Karpas-422 (cell line): ENCODE results near the gene HDAC9. TPM values are rescaled to one million over a fixed set of nuclear protein-coding genes. Genes with fewer than 3 reads are reported as not detected.

Source experiments
- DNase-seq: peaks from one replicate; pipeline ENCODE4 v3.0.0-alpha.2; 2015
- H2AFZ ChIP-seq: fragments of 200-600 bp; sonication (generic); 2 replicates; pipeline ENCODE4 v1.6.1; 2014; ENCODE audit warnings: antibody characterized with exemption, low read length, mixed read lengths
- H3K27ac ChIP-seq: fragments of 200-600 bp; sonication (generic); 2 replicates; pipeline ENCODE4 v1.5.1; 2014; ENCODE audit warnings: mild to moderate bottlenecking, low read length, moderate library complexity
- H3K27me3 ChIP-seq: fragments of 200-600 bp; sonication (generic); 2 replicates; pipeline ENCODE4 v1.6.1; 2014; ENCODE audit warnings: low read length, mixed read lengths
- H3K36me3 ChIP-seq: fragments of 200-600 bp; sonication (generic); 2 replicates; pipeline ENCODE4 v1.6.1; 2014; ENCODE audit warnings: low read length, mixed read lengths; ENCODE audit not compliant: insufficient read depth
- H3K4me1 ChIP-seq: fragments of 200-600 bp; sonication (generic); 2 replicates; pipeline ENCODE4 v1.6.1; 2014; ENCODE audit warnings: mild to moderate bottlenecking, low read length, mixed read lengths
- H3K4me2 ChIP-seq: fragments of 200-600 bp; sonication (generic); 2 replicates; pipeline ENCODE4 v1.6.1; 2014; ENCODE audit warnings: low read length, low read depth, mild to moderate bottlenecking; ENCODE audit not compliant: poor library complexity, severe bottlenecking
- H3K4me3 ChIP-seq: fragments of 200-600 bp; sonication (generic); 2 replicates; pipeline ENCODE4 v1.5.1; 2014; ENCODE audit warnings: mild to moderate bottlenecking, antibody characterized with exemption, low read length, mixed read lengths
- H3K79me2 ChIP-seq: fragments of 200-600 bp; sonication (generic); 2 replicates; pipeline ENCODE4 v1.6.1; 2014; ENCODE audit warnings: mild to moderate bottlenecking, low read length, mixed read lengths
- H3K9ac ChIP-seq: fragments of 200-600 bp; sonication (generic); 2 replicates; pipeline ENCODE4 v1.6.0; 2014; ENCODE audit warnings: low read length
- H3K9me2 ChIP-seq: fragments of 200-600 bp; sonication (generic), shearing (Covaris generic); replicated peaks from 2 replicates; pipeline ENCODE4 v1.6.0; 2014; ENCODE audit warnings: mild to moderate bottlenecking, low read length, moderate library complexity; ENCODE audit not compliant: insufficient read depth
- H3K9me3 ChIP-seq: fragments of 300-700, 200-600 bp; sonication (generic); 2 replicates; pipeline ENCODE4 v1.6.1; 2014; ENCODE audit warnings: low read length, mixed read lengths
- H4K20me1 ChIP-seq: fragments of 200-600 bp; sonication (generic); 2 replicates; pipeline ENCODE4 v1.6.1; 2014; ENCODE audit warnings: mild to moderate bottlenecking, antibody characterized with exemption, low read length, low read depth; ENCODE audit not compliant: insufficient read depth
- total RNA-seq: library from RNA; depleted of rRNA; stranded (reverse); fragments of >200 nt; shearing (Covaris generic); gene quantifications from 2 replicates; pipeline ENCODE4 v1.2.3, GENCODE V29; 2014; ENCODE audit warnings: low replicate concordance

The HDAC9 gene
- total RNA-seq, 1 experiment from 2014 or later, result 5.2 TPM

DNA sequence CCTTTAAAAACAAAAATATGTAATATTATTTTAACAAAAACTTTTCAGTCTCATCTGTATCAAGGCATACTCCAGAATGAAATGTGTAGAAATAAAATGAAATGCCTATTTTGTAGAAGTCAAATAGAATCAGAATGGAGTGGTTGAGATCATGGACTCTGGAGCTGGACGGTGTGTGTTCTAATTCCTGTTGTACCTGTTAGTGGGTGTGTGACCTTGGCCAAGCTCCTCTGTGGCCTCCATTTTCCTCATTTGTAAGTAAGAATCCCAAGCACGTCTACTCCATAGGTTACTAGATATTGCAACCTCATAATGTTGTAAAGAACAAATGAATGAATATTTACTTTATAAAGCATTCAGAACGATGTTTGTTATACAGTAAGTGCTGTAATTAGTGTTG is 74.9 kb downstream of the HDAC9 start:
- no peak overlapping the region for H3K27ac ChIP-seq
- no peak overlapping the region for H3K4me2 ChIP-seq
- no peaks in the 10 kb centered on the region for H3K79me2 ChIP-seq
- H3K4me3 ChIP-seq, result no peak overlapping the region
- H3K27me3 ChIP-seq, result no peaks in the 10 kb centered on the region
- H4K20me1 ChIP-seq, result no peaks in the 10 kb centered on the region
- H3K9ac ChIP-seq, result no peak overlapping the region
- no peaks in the 10 kb centered on the region for H3K9me3 ChIP-seq
- H2AFZ ChIP-seq, result no peak overlapping the region
- no peaks in the 10 kb centered on the region for H3K9me2 ChIP-seq
- DNase-seq, result no peak
- peaks cover 75% of the 10 kb centered on the region for H3K4me1 ChIP-seq
- H3K36me3 ChIP-seq, result no peaks in the 10 kb centered on the region

DNA sequence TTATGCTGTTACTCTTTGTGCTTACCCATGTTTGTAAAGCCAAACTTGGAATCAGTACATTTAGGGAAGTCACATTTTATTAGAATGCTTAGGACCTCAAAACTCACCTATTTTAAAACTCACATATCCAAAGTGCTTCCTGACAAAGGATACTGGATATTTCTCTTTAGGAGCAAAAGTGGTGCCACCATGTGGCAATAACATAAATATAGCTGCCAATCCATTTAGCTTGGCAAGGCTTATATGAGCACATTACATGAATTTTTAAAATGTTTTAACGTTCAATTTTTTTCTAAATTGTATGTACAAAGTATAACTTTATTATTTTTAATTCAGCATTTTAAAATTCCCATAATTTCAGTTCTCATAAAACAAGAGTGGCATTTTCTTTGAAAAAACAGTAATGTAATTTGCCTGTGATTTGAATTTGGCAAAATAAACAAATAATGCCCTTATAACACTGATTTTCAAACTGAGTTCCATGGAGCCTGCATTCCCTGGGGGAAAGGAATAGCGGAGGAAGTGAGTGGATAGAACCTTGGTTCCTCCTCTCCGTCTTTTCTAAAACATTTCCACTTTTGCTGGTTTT is 75.4 kb downstream of the HDAC9 start:
- H3K9ac ChIP-seq, result no peak overlapping the region
- no peaks in the 10 kb centered on the region for H3K79me2 ChIP-seq
- H3K27me3 ChIP-seq, result no peaks in the 10 kb centered on the region
- H3K4me3 ChIP-seq, result no peak overlapping the region
- no peaks in the 10 kb centered on the region for H3K9me2 ChIP-seq
- H3K27ac ChIP-seq, result no peak overlapping the region
- H3K9me3 ChIP-seq, result no peaks in the 10 kb centered on the region
- DNase-seq, result no peak
- H3K4me2 ChIP-seq, result no peak overlapping the region
- H2AFZ ChIP-seq, result no peak overlapping the region
- no peaks in the 10 kb centered on the region for H4K20me1 ChIP-seq
- H3K4me1 ChIP-seq, result peaks cover 69% of the 10 kb centered on the region
- H3K36me3 ChIP-seq, result no peaks in the 10 kb centered on the region

- Histone ChIP-seq H3K9me3 (no peaks in the 10 kb centered on the region), H3K4me3 (no peak overlapping the region), H2AFZ (no peak overlapping the region), H3K9ac (no peak overlapping the region), H4K20me1 (no peaks in the 10 kb centered on the region), H3K27ac (no peak overlapping the region), H3K36me3 (no peaks in the 10 kb centered on the region), H3K4me1 (peaks cover 58% of the 10 kb centered on the region), H3K27me3 (no peaks in the 10 kb centered on the region), H3K4me2 (no peak overlapping the region), H3K9me2 (no peaks in the 10 kb centered on the region), H3K79me2 (no peaks in the 10 kb centered on the region)
- DNase-seq, result no peak
Observed at GRCh38 chr7:18572154-18572553, 76.6 kb downstream of the HDAC9 start.

GRCh38 chr7:18572885-18573284 is 77.3 kb downstream of the HDAC9 start:
- H3K27me3 ChIP-seq, result no peaks in the 10 kb centered on the region
- peak overlapping the region; percentile 50 for H3K4me2 ChIP-seq
- H3K4me1 ChIP-seq, result peaks cover 50% of the 10 kb centered on the region
- peak overlapping the region; percentile 68; the same call in 1 of the 2 replicates for H2AFZ ChIP-seq
- H3K79me2 ChIP-seq, result no peaks in the 10 kb centered on the region
- no peaks in the 10 kb centered on the region for H3K36me3 ChIP-seq
- H3K4me3 ChIP-seq, result peak overlapping the region; percentile 5; the same call in 1 of the 2 replicates
- no peaks in the 10 kb centered on the region for H3K9me2 ChIP-seq
- H3K9me3 ChIP-seq, result no peaks in the 10 kb centered on the region
- H4K20me1 ChIP-seq, result no peaks in the 10 kb centered on the region
- H3K27ac ChIP-seq, result no peak overlapping the region
- H3K9ac ChIP-seq, result no peak overlapping the region
- no peak for DNase-seq

DNA sequence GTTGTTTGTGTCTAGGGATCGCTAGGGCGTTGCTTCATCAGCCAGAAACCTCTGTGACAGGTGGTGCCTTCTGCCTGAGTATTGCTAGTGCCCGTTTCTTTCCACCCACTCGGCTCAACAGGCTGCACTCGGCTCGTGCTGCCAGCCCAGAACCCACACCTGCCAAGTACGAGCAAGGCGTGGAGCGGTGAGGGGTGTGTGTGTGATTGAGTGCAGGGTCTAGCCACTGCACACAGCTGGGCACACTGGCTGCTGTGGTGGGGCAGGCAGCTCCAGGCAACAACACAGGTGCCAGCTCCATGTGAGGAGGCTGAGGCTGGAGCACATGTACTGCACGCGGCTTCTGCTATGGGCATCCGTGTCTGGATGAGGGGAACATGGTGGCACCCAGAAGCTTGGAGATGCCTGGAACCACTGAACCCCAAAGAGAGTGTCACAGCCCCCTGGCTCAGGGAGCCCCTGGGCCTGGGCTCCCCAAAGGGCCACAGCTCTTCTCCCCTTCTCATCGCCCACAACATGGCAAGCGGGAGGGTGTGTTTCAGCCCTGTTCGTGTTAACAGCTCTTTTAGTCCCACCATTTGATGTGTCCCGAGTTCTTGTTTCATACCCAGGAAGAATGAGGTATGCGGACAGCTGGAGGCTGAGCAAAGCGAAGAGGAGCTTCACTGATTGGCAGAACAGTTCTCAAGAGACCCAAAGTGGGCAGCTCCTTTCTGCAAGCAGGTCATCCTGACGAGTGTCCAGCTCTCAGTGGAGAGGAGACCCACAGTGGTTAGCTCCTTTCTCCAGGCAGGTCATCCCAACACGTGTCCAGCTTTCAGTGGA is 78.1 kb downstream of the HDAC9 start:
- Histone ChIP-seq H3K4me3 (no peak overlapping the region), H3K4me1 (peaks cover 45% of the 10 kb centered on the region), H3K9ac (no peak overlapping the region), H4K20me1 (no peaks in the 10 kb centered on the region), H3K9me3 (no peaks in the 10 kb centered on the region), H3K36me3 (no peaks in the 10 kb centered on the region), H3K4me2 (peak overlapping the region; percentile 50), H3K9me2 (no peaks in the 10 kb centered on the region), H3K79me2 (no peaks in the 10 kb centered on the region), H3K27me3 (no peaks in the 10 kb centered on the region), H2AFZ (no peak overlapping the region), H3K27ac (no peak overlapping the region)
- no peak for DNase-seq

- H3K9ac ChIP-seq, result no peak overlapping the region
- no peak overlapping the region for H3K27ac ChIP-seq
- H3K4me1 ChIP-seq, result peaks cover 42% of the 10 kb centered on the region
- no peak for DNase-seq
- H3K79me2 ChIP-seq, result no peaks in the 10 kb centered on the region
- no peaks in the 10 kb centered on the region for H3K27me3 ChIP-seq
- no peaks in the 10 kb centered on the region for H3K9me3 ChIP-seq
- no peaks in the 10 kb centered on the region for H3K36me3 ChIP-seq
- H3K4me2 ChIP-seq, result no peak overlapping the region
- no peak overlapping the region for H3K4me3 ChIP-seq
- H3K9me2 ChIP-seq, result no peaks in the 10 kb centered on the region
- no peak overlapping the region for H2AFZ ChIP-seq
- no peaks in the 10 kb centered on the region for H4K20me1 ChIP-seq
Observed at GRCh38 chr7:18574235-18574540, 78.6 kb downstream of the HDAC9 start.

GRCh38 chr7:18574676-18575075 is 79.1 kb downstream of the HDAC9 start:
- Histone ChIP-seq H4K20me1 (no peaks in the 10 kb centered on the region), H3K4me2 (no peak overlapping the region), H3K36me3 (no peaks in the 10 kb centered on the region), H3K9me3 (no peaks in the 10 kb centered on the region), H3K79me2 (no peaks in the 10 kb centered on the region), H3K27ac (no peak overlapping the region), H2AFZ (no peak overlapping the region), H3K27me3 (no peaks in the 10 kb centered on the region), H3K4me3 (no peak overlapping the region), H3K4me1 (peaks cover 37% of the 10 kb centered on the region), H3K9me2 (no peaks in the 10 kb centered on the region), H3K9ac (no peak overlapping the region)
- DNase-seq, result no peak

GRCh38 chr7:18575622-18576572 is 80.3 kb downstream of the HDAC9 start:
- H4K20me1 ChIP-seq, result no peaks in the 10 kb centered on the region
- no peaks in the 10 kb centered on the region for H3K27me3 ChIP-seq
- no peak overlapping the region for H3K4me3 ChIP-seq
- H3K4me1 ChIP-seq, result peaks cover 25% of the 10 kb centered on the region
- no peak for DNase-seq
- no peaks in the 10 kb centered on the region for H3K9me2 ChIP-seq
- no peak overlapping the region for H3K27ac ChIP-seq
- H3K4me2 ChIP-seq, result no peak overlapping the region
- H3K79me2 ChIP-seq, result no peaks in the 10 kb centered on the region
- no peak overlapping the region for H2AFZ ChIP-seq
- no peaks in the 10 kb centered on the region for H3K9me3 ChIP-seq
- H3K36me3 ChIP-seq, result no peaks in the 10 kb centered on the region
- no peak overlapping the region for H3K9ac ChIP-seq
